ENCODE data around the gene ADORA1. TPM values are rescaled to one million over a fixed set of nuclear protein-coding genes. Genes with fewer than 3 reads are reported as not detected.

The ADORA1 gene
- total and polyA plus RNA-seq, 2 donors, result 0.28 to 0.64 TPM

DNA sequence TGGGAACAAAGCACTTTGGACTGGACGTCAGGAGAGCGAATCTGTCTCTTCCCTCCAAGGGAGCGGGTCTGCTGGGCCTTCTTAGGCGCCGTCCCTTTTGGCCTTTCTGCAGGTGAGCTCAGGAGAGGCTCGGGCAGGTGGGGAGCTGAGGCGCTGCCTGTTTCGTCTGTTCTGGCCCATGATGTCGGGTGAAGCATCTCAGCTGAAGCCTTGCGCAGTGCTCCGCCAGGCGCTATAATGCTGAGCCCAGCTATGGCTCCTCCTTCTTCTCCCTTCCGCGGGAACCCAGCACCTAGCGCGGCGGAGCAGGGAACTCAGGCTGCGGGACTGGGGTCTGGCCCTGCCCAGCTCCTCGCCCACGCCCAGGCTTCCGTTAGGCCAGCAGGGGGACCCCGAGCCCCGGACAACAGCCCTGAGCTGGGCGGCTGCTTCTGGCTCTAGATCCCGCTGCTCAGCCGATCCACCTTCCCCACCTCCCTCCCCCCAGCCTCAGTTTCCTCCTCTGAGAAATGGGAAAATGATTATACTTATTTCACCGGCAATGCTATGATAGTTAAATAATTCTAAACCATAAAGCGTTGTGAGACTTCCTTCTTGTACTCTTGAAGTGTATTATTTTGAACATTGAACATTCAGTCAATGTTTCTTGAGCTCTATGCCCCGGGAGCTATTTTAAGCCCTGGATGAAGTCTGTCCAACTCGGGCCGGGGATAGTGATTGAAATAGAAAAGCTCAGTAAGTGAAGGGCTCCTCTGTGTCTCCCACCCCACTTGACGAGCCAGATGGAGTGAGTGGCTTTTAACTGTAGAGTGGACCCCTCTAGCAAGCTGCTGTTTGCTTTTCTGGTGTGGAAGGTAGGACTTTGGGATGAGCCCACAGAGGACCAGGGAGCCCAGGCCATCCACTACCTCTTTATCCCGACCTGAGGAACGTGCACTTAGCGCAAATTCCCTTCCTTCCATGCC is 9.6 kb upstream of the ADORA1 start:
- H3K27ac ChIP-seq (ENCODE audit: low read depth in 1 of 2, low read length in 1 of 2), result no peak overlapping the region
- peaks cover 7 to 63% of the 10 kb centered on the region in 2 donors for H3K27me3 ChIP-seq (ENCODE audit: control insufficient read depth in 2 of 2, insufficient read depth in 1 of 2, low read length in 1 of 2)
- WGBS, result 35% methylated on average over 35 of the region's 35 CpGs
- H3K4me3 ChIP-seq (ENCODE audit: low read length in 2 of 2), result no peak overlapping the region
- no peaks in the 10 kb centered on the region for H3K4me1 ChIP-seq (ENCODE audit: control insufficient read depth in 2 of 2, insufficient read depth in 2 of 2, low read length in 2 of 2)
- peak in 3 of 9 donors; percentile 30 to 37 (median 33) for DNase-seq (ENCODE audit: low read depth in 6 of 9, low spot score in 9 of 9)
- peaks cover 0 to 2% of the 10 kb centered on the region in 2 donors for H3K9me3 ChIP-seq (ENCODE audit: control insufficient read depth in 2 of 2, insufficient read depth in 1 of 2, low read length in 1 of 2)
- no peaks in the 10 kb centered on the region for H3K36me3 ChIP-seq (ENCODE audit: control insufficient read depth in 2 of 2, insufficient read depth in 2 of 2, low read length in 1 of 2)

DNA sequence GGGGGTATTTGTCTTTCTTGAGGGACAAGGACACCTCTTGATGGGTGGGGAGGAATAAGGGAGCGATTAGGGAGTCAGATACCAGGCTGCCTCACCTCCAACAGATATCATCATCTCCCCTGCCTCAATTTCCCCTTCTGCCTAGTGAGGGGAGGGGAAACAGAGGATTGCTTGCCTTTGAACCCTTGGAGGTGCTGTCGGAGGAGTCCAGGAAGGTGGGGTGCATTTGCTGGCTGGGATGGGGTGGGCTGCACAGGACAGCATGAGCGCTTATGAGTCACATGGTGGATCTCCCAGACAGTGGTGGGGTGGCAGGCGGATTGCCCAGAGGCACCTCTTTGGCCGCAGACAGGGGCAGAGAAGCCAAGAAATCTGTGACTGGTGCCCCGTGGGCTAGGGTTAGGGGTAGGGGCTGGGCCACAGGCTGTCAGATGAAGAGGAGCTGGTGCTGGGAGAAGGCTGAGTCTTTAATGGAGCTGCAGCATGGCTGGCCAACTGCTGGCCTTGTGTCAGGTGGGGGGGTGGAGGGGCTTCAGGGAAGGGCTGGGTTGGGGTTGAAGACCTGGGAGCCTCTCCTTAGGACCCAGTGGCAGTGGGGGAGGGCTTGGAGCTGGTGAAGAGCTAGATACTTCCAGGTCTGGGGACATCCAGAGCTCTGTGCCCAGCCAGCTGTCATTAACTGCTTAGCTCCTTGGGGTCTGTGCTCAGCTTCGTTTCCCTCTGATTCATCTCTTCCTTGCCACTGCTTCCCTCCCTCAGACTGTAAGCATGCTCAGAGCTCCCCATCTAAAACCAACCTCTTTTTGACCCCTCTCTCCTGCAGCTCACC is 7.0 kb upstream of the ADORA1 start:
- H3K27ac ChIP-seq (ENCODE audit: low read depth in 1 of 2, low read length in 1 of 2), result no peak overlapping the region
- H3K36me3 ChIP-seq (ENCODE audit: control insufficient read depth in 2 of 2, insufficient read depth in 2 of 2, low read length in 1 of 2), result no peaks in the 10 kb centered on the region
- no peak overlapping the region for H3K4me3 ChIP-seq (ENCODE audit: low read length in 2 of 2)
- peaks cover 0 to 2% of the 10 kb centered on the region in 2 donors for H3K9me3 ChIP-seq (ENCODE audit: control insufficient read depth in 2 of 2, insufficient read depth in 1 of 2, low read length in 1 of 2)
- DNase-seq (ENCODE audit: low read depth in 6 of 9, low spot score in 9 of 9), result no peak
- no peaks in the 10 kb centered on the region for H3K4me1 ChIP-seq (ENCODE audit: control insufficient read depth in 2 of 2, insufficient read depth in 2 of 2, low read length in 2 of 2)
- H3K27me3 ChIP-seq (ENCODE audit: control insufficient read depth in 2 of 2, insufficient read depth in 1 of 2, low read length in 1 of 2), result peaks cover 7 to 79% of the 10 kb centered on the region in 2 donors
- 78% methylated on average over 7 of the region's 7 CpGs for WGBS

DNA sequence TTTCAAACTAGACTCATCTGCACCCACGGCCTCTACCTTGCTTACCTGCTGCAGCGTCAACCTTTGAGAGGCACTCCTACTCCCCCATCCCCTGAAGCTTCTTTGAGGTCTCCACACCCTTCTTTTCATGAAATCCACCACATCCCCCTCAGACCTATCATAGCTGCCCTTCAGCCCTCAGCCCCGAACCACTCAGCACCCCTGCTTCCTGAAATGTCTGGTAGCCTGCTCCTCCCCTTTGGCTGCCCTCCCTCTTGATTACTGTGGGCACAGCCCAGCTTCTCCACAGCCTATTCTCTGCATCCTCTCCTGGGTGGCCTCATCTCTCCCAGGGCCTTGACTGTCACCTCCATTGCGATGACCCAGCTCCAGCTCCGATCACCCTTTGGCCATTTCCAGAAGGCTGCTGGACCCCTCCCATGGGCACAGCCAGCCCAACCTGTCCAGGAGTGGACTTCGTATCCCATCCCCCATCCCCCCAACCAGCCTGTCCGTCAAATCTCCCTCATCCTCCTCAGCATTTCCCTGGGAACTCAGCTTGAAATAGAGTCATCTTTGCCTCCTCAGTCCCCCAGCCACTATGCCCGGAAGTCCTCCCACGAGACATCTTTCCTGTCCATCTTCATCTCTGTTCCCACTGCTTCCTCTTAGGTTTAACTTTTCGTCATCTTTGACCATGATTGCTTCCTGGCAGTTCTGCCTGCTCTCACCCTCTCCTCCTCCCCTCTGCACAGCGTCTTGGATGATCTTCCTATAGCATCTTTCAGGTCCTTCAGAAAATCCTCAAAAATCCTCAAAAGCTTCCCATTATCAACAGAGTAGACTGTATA is 6.1 kb upstream of the ADORA1 start:
- WGBS, result 41% methylated on average over 11 of the region's 11 CpGs
- Histone ChIP-seq H3K4me3 (ENCODE audit: low read length in 2 of 2) (no peak overlapping the region), H3K27me3 (ENCODE audit: control insufficient read depth in 2 of 2, insufficient read depth in 1 of 2, low read length in 1 of 2) (peaks cover 5 to 81% of the 10 kb centered on the region in 2 donors), H3K9me3 (ENCODE audit: control insufficient read depth in 2 of 2, insufficient read depth in 1 of 2, low read length in 1 of 2) (peaks cover 0 to 2% of the 10 kb centered on the region in 2 donors), H3K27ac (ENCODE audit: low read depth in 1 of 2, low read length in 1 of 2) (no peak overlapping the region), H3K36me3 (ENCODE audit: control insufficient read depth in 2 of 2, insufficient read depth in 2 of 2, low read length in 1 of 2) (no peaks in the 10 kb centered on the region), H3K4me1 (ENCODE audit: control insufficient read depth in 2 of 2, insufficient read depth in 2 of 2, low read length in 2 of 2) (no peaks in the 10 kb centered on the region)
- DNase-seq (ENCODE audit: low read depth in 6 of 9, low spot score in 9 of 9), result no peak

DNA sequence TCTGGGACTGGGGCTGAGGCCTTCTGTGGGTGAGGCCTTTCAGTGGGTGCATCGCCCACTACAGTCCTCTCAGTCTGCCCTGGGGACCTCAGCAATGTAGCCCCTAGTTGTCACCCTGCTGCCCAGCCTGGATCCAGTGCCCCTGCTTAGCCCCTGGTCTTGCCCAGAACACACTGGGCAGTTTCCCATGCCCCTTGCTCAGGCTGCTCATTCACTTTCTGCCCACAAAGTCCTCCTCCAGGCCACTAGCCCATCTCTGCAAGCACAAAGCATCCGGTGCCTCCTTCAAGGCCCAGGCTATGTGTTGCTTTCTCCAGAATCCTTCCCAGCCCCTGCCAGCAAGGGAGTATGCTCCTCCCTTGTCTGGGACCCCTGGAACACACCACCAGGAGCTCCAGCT is 5.4 kb upstream of the ADORA1 start:
- peaks cover 12 to 82% of the 10 kb centered on the region in 2 donors for H3K27me3 ChIP-seq (ENCODE audit: control insufficient read depth in 2 of 2, insufficient read depth in 1 of 2, low read length in 1 of 2)
- no peaks in the 10 kb centered on the region for H3K36me3 ChIP-seq (ENCODE audit: control insufficient read depth in 2 of 2, insufficient read depth in 2 of 2, low read length in 1 of 2)
- H3K4me3 ChIP-seq (ENCODE audit: low read length in 2 of 2), result no peak overlapping the region
- no peak for DNase-seq (ENCODE audit: low read depth in 6 of 9, low spot score in 9 of 9)
- peaks cover 0 to 4% of the 10 kb centered on the region in 2 donors for H3K4me1 ChIP-seq (ENCODE audit: control insufficient read depth in 2 of 2, insufficient read depth in 2 of 2, low read length in 2 of 2)
- WGBS, result 99% methylated on average over 2 of the region's 2 CpGs
- H3K9me3 ChIP-seq (ENCODE audit: control insufficient read depth in 2 of 2, insufficient read depth in 1 of 2, low read length in 1 of 2), result peaks cover 0 to 2% of the 10 kb centered on the region in 2 donors
- no peak overlapping the region for H3K27ac ChIP-seq (ENCODE audit: low read depth in 1 of 2, low read length in 1 of 2)

DNA sequence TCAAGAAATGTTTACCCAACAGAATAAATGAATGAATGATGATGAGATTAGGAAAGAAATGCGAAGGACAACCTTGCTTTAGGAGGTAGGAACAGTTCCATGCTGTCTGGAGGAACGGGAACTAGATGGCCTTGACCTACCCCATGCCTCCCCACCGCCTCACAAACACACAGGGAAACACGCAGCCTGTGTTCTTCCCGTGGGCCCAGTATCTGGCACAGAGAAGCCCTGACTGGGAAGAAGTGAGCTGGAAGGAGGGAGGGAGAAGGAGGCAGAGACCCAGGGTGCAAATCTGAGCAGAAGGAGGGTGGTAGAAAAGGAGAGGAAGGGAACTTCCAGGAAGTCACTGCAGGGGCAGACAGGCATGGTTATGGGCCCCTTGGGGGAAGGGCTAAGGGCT is 3.5 kb upstream of the ADORA1 start:
- Histone ChIP-seq H3K36me3 (ENCODE audit: control insufficient read depth in 2 of 2, insufficient read depth in 2 of 2, low read length in 1 of 2) (no peaks in the 10 kb centered on the region), H3K4me3 (ENCODE audit: low read length in 2 of 2) (no peak overlapping the region), H3K4me1 (ENCODE audit: control insufficient read depth in 2 of 2, insufficient read depth in 2 of 2, low read length in 2 of 2) (peaks cover 0 to 8% of the 10 kb centered on the region in 2 donors), H3K27ac (ENCODE audit: low read depth in 1 of 2, low read length in 1 of 2) (no peak overlapping the region), H3K27me3 (ENCODE audit: control insufficient read depth in 2 of 2, insufficient read depth in 1 of 2, low read length in 1 of 2) (peaks cover 28 to 82% of the 10 kb centered on the region in 2 donors), H3K9me3 (ENCODE audit: control insufficient read depth in 2 of 2, insufficient read depth in 1 of 2, low read length in 1 of 2) (no peaks in the 10 kb centered on the region)
- DNase-seq (ENCODE audit: low read depth in 6 of 9, low spot score in 9 of 9), result no peak
- 86% methylated on average over 5 of the region's 5 CpGs for WGBS

DNA sequence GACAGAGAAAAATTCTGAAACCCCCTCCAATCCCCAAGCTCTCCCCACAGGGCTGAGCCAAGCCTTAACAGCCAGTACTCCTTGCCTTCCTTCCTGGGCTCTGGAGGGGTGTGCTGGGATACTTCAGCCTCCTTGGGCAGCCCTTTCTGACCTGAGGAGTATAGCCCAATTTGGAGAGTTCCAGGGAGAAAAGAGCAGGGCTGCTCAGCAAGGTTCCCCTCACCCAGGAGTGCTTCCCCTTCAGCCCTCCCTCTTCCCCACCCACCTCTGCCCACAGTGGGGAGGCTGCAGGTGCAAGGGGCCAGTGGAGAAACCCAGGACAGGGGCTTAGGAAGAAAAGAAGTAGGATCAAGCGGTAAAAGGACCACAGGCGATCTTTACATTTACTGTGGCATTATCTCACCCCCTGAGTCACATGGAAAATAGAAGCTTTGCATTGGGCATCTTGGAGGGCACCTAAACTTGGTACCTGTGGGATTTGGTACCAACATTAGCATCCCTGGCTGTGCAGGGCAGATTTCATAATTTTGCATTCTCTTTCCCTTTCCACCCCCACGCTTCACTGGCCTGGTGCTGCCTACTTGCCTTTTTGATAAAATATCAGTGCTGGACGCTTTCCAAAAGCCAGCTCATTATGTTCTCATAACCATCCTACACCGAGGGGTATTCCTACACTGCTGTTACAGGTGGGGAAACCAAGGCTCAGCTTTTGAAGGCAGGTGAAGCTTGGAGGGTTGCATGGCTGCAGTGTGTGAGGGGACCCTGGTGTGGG is 2.8 kb upstream of the ADORA1 start:
- Histone ChIP-seq H3K27ac (ENCODE audit: low read depth in 1 of 2, low read length in 1 of 2) (no peak overlapping the region), H3K9me3 (ENCODE audit: control insufficient read depth in 2 of 2, insufficient read depth in 1 of 2, low read length in 1 of 2) (no peaks in the 10 kb centered on the region), H3K4me1 (ENCODE audit: control insufficient read depth in 2 of 2, insufficient read depth in 2 of 2, low read length in 2 of 2) (peaks cover 0 to 8% of the 10 kb centered on the region in 2 donors), H3K36me3 (ENCODE audit: control insufficient read depth in 2 of 2, insufficient read depth in 2 of 2, low read length in 1 of 2) (no peaks in the 10 kb centered on the region), H3K27me3 (ENCODE audit: control insufficient read depth in 2 of 2, insufficient read depth in 1 of 2, low read length in 1 of 2) (peaks cover 32 to 87% of the 10 kb centered on the region in 2 donors), H3K4me3 (ENCODE audit: low read length in 2 of 2) (no peak overlapping the region)
- DNase-seq (ENCODE audit: low read depth in 6 of 9, low spot score in 9 of 9), result no peak
- 85% methylated on average over 5 of the region's 5 CpGs for WGBS

DNA sequence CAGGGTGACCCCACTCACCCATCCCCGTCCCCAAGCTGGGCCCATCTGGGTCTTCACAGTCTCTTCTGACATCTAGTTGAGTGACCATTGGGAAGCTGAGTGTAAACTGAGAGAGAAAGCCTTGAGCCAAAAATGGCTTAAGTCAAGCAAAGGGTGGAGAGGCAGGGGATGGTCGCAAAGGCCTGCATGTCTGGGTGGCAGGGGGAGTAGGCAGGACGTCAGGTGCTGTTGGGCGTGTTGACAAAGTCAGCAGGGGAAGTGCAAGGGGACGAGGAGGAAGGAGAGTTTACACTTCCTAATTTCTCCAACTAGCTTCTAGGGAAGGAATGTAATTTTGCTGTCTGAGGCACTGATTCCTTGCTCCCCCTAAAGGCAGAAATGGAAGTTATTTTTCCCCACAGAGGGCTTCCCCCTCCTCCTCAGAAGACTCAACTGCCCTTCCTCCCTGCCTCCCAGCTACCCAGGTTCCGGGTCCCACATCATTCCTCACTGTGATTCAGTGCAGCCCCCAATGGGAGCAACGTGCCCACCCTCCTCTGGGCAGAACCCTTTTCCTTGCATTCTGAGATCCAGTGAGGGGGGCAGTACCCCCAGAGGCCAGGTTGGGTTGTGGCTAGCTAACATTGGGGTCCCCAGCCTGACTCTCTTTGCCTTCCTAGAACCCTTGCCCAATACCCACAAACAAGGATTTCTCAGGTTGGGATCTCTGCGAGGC is 1.2 kb upstream of the ADORA1 start:
- H3K36me3 ChIP-seq (ENCODE audit: control insufficient read depth in 2 of 2, insufficient read depth in 2 of 2, low read length in 1 of 2), result no peaks in the 10 kb centered on the region
- no peaks in the 10 kb centered on the region for H3K9me3 ChIP-seq (ENCODE audit: control insufficient read depth in 2 of 2, insufficient read depth in 1 of 2, low read length in 1 of 2)
- H3K27me3 ChIP-seq (ENCODE audit: control insufficient read depth in 2 of 2, insufficient read depth in 1 of 2, low read length in 1 of 2), result peaks cover 32 to 86% of the 10 kb centered on the region in 2 donors
- no peak overlapping the region for H3K4me3 ChIP-seq (ENCODE audit: low read length in 2 of 2)
- 28% methylated on average over 8 of the region's 8 CpGs for WGBS
- peaks cover 0 to 8% of the 10 kb centered on the region in 2 donors for H3K4me1 ChIP-seq (ENCODE audit: control insufficient read depth in 2 of 2, insufficient read depth in 2 of 2, low read length in 2 of 2)
- H3K27ac ChIP-seq (ENCODE audit: low read depth in 1 of 2, low read length in 1 of 2), result no peak overlapping the region
- DNase-seq (ENCODE audit: low read depth in 6 of 9, low spot score in 9 of 9), result no peak

All from thymus (tissue), 11 donors.